Loucy (cell line): ENCODE results near the gene LDAH.

ENCODE experiments used
- EZH2phosphoT487 ChIP-seq: fragments of 200-600 bp; IDR thresholded peaks from 2 replicates; pipeline ENCODE4 v1.6.1; 2018; ENCODE audit warnings: antibody characterized with exemption, mild to moderate bottlenecking, moderate library complexity, borderline replicate concordance
- TF ChIP-seq, protein P1 (sequence below): fragments of 200-600 bp; sonication (generic); conservative IDR thresholded peaks from 2 replicates; pipeline ENCODE4 v1.5.1; 2014; ENCODE audit warnings: mild to moderate bottlenecking, antibody characterized with exemption, low read length

DNA sequence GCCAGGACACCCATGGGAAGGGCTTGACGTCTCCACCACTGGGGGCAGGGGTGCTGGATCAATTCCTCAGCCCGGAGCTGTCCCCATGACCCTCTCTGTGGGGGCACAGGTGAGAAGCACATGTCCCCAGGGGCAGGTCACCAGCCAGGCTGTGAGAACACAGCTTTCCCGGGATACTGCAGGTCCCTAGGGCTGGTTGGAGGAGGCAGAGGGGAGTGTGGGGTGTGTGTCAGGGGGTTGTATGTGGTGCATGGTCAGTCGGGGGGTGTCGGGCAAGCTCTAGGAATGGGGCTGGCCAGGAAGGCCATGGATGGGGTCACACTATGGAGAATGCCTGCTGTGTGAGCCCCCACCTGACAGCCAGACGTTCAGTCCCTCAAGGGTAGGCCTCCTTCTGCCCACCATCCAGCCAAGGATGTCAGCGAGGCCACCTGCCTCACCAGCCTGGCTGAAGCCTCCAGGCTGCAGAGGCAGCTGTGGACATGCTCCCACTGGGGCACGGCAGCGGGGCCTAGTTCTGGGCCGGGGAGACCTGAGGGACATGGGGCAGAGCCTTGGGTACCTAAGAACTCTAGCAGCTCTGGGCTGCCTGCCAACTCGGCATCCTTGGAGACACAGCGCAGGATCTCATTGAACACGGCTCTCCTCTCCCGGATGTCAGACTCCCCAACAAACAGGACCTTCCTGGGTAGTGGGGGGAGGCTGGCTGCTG lies 182.3 kb downstream of the LDAH start:
- TF ChIP-seq, protein P1, sequence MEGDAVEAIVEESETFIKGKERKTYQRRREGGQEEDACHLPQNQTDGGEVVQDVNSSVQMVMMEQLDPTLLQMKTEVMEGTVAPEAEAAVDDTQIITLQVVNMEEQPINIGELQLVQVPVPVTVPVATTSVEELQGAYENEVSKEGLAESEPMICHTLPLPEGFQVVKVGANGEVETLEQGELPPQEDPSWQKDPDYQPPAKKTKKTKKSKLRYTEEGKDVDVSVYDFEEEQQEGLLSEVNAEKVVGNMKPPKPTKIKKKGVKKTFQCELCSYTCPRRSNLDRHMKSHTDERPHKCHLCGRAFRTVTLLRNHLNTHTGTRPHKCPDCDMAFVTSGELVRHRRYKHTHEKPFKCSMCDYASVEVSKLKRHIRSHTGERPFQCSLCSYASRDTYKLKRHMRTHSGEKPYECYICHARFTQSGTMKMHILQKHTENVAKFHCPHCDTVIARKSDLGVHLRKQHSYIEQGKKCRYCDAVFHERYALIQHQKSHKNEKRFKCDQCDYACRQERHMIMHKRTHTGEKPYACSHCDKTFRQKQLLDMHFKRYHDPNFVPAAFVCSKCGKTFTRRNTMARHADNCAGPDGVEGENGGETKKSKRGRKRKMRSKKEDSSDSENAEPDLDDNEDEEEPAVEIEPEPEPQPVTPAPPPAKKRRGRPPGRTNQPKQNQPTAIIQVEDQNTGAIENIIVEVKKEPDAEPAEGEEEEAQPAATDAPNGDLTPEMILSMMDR = no peak
- no peak for TF ChIP-seq EZH2phosphoT487
